Esophagus (tissue), 2 donors: ENCODE results near the gene CEACAM6. TPM values are rescaled to one million over a fixed set of nuclear protein-coding genes. Genes with fewer than 3 reads are reported as not detected.
"Not testable (repeated sequence)": the region's sequence is repeated elsewhere in the genome, so short reads cannot be mapped to it uniquely, and the experiment has no call there.

Experiments used
- H3K27ac ChIP-seq, 2 donors: one replicate each; pipeline ENCODE4 v1.5.1; 2013; ENCODE audit warnings: low read depth in 2 of 2, mild to moderate bottlenecking in 2 of 2, inconsistent platforms in 1 of 2, low read length in 1 of 2, moderate library complexity in 1 of 2
- H3K27me3 ChIP-seq, 2 donors: one replicate each; pipeline ENCODE4 v1.6.1; 2013; ENCODE audit warnings: low read length in 2 of 2, control low read depth in 1 of 2, mild to moderate bottlenecking in 1 of 2; ENCODE audit not compliant: insufficient read depth in 2 of 2, control insufficient read depth in 1 of 2
- H3K36me3 ChIP-seq, 2 donors: one replicate each; pipeline ENCODE4 v1.6.1; 2013; ENCODE audit warnings: low read length in 1 of 2; ENCODE audit not compliant: control insufficient read depth in 2 of 2, insufficient read depth in 2 of 2
- H3K4me1 ChIP-seq, 2 donors: one replicate each; pipeline ENCODE4 v1.6.1; 2013; ENCODE audit warnings: low read length in 1 of 2; ENCODE audit not compliant: control insufficient read depth in 2 of 2, insufficient read depth in 2 of 2
- H3K4me3 ChIP-seq, 2 donors: one replicate each; pipeline ENCODE4 v1.5.1; 2013; ENCODE audit warnings: low read length in 2 of 2, mild to moderate bottlenecking in 2 of 2, low read depth in 1 of 2, moderate library complexity in 1 of 2
- H3K9me3 ChIP-seq, 2 donors: one replicate each; pipeline ENCODE4 v1.6.1; 2013; ENCODE audit warnings: mild to moderate bottlenecking in 2 of 2, low read depth in 1 of 2, low read length in 1 of 2, moderate library complexity in 1 of 2; ENCODE audit not compliant: control insufficient read depth in 2 of 2, insufficient read depth in 1 of 2
- WGBS, 2 donors: extraction: QIAGEN DNeasy Blood & Tissue Kit; methylation state at CpG; one replicate each; pipeline ENCODE4 v1.1.7; 2013; 5-methylcytosine and 5-hydroxymethylcytosine counted together
- polyA plus RNA-seq, 2 donors: library from polyadenylated mRNA; stranded (reverse); fragments of 200-250 nt; gene quantifications; one replicate each; pipeline ENCODE4 v1.2.3, GENCODE V29; 2013
- donor health status: healthy with polysubstance abuse.
- donor health status: Bipolar disorder and iron deficiency.

The CEACAM6 gene
- polyA plus RNA-seq = 100 to 1,000 TPM; 120 to 141 TPM

GRCh38 chr19:41755328-41755913, at the start of gene CEACAM6:
Gene CEACAM6 (plus strand): TSS chr19:41755530. CDS start chr19:41755639, 109 bp downstream.
- H3K27me3 ChIP-seq = no peaks in the 10 kb centered on the region
- 44 to 54% methylated on average over 3 of the region's 3 CpGs for WGBS, 2 donors
- H3K36me3 ChIP-seq = no peaks in the 10 kb centered on the region
- H3K4me3 ChIP-seq = peak within 1 kb of the TSS; percentile 36 to 49
- H3K27ac ChIP-seq = peak within 1 kb of the TSS; percentile 33 to 54
- H3K9me3 ChIP-seq = no peaks in the 10 kb centered on the region
- H3K4me1 ChIP-seq = peaks cover 0 to 4% of the 10 kb centered on the region in 2 donors

- WGBS, 2 donors = 13 to 15% methylated on average over 25 to 26 of the region's 26 CpGs
- Histone ChIP-seq H3K9me3 (no peaks in the 10 kb centered on the region), H3K27ac (no peak overlapping the region), H3K36me3 (no peaks in the 10 kb centered on the region), H3K27me3 (peaks cover 0 to 3% of the 10 kb centered on the region in 2 donors), H3K4me1 (no peaks in the 10 kb centered on the region), H3K4me3 (peak overlapping the region; percentile 35 to 40)
Observed at GRCh38 chr19:41706741-41707501, 48.4 kb upstream of the CEACAM6 start.

DNA sequence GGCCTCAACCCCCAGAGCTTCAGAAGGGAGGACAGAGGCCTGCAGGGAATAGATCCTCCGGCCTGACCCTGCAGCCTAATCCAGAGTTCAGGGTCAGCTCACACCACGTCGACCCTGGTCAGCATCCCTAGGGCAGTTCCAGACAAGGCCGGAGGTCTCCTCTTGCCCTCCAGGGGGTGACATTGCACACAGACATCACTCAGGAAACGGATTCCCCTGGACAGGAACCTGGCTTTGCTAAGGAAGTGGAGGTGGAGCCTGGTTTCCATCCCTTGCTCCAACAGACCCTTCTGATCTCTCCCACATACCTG, 47.9 kb upstream of the CEACAM6 start:
- no peaks in the 10 kb centered on the region for H3K36me3 ChIP-seq
- no peak overlapping the region for H3K4me3 ChIP-seq
- H3K9me3 ChIP-seq = no peaks in the 10 kb centered on the region
- 46 to 49% methylated on average over 5 of the region's 5 CpGs for WGBS, 2 donors
- H3K4me1 ChIP-seq = no peaks in the 10 kb centered on the region
- no peak overlapping the region for H3K27ac ChIP-seq
- peaks cover 0 to 3% of the 10 kb centered on the region in 2 donors for H3K27me3 ChIP-seq

DNA sequence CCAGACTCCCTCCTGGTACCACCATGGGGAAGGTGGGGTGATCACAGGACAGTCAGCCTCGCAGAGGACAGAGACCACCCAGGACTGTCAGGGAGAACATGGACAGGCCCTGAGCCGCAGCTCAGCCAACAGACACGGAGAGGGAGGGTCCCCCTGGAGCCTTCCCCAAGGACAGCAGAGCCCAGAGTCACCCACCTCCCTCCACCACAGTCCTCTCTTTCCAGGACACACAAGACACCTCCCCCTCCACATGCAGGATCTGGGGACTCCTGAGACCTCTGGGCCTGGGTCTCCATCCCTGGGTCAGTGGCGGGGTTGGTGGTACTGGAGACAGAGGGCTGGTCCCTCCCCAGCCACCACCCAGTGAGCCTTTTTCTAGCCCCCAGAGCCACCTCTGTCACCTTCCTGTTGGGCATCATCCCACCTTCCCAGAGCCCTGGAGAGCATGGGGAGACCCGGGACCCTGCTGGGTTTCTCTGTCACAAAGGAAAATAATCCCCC, 47.4 kb upstream of the CEACAM6 start:
- WGBS, 2 donors = 78 to 84% methylated on average over 5 of the region's 5 CpGs
- H3K36me3 ChIP-seq = no peaks in the 10 kb centered on the region
- no peaks in the 10 kb centered on the region for H3K4me1 ChIP-seq
- no peak overlapping the region for H3K27ac ChIP-seq
- H3K4me3 ChIP-seq = peak overlapping the region; percentile 16 to 53
- H3K27me3 ChIP-seq = peaks cover 0 to 3% of the 10 kb centered on the region in 2 donors
- H3K9me3 ChIP-seq = no peaks in the 10 kb centered on the region

DNA sequence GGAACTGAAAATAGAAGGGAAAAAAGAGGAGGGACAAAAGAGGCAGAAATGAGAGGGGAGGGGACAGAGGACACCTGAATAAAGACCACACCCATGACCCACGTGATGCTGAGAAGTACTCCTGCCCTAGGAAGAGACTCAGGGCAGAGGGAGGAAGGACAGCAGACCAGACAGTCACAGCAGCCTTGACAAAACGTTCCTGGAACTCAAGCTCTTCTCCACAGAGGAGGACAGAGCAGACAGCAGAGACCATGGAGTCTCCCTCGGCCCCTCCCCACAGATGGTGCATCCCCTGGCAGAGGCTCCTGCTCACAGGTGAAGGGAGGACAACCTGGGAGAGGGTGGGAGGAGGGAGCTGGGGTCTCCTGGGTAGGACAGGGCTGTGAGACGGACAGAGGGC, 46.8 kb upstream of the CEACAM6 start, which contains the start of gene CEACAM5:
Gene CEACAM5 (plus strand): TSS at position 146 of the 400 bp plus-strand sequence. CDS start 106 bp downstream, at position 252.
- peak within 1 kb of the TSS; percentile 47 to 53 for H3K4me3 ChIP-seq
- 36 to 40% methylated on average over 4 of the region's 4 CpGs for WGBS, 2 donors
- H3K4me1 ChIP-seq = no peaks in the 10 kb centered on the region
- peak within 1 kb of the TSS in 1 of 2 donors; percentile 15 for H3K27ac ChIP-seq
- H3K9me3 ChIP-seq = no peaks in the 10 kb centered on the region
- H3K36me3 ChIP-seq = no peaks in the 10 kb centered on the region
- H3K27me3 ChIP-seq = peaks cover 0 to 3% of the 10 kb centered on the region in 2 donors

GRCh38 chr19:41709516-41709915, 45.8 kb upstream of the CEACAM6 start:
- Histone ChIP-seq H3K4me3 (peak overlapping the region; percentile 24 to 53), H3K27ac (peak overlapping the region in 1 of 2 donors; percentile 15)
- H3K4me1 ChIP-seq, H3K9me3 ChIP-seq, H3K27me3 ChIP-seq, H3K36me3 ChIP-seq: not testable (repeated sequence)
- WGBS, 2 donors = 82 to 88% methylated on average over 8 of the region's 8 CpGs

DNA sequence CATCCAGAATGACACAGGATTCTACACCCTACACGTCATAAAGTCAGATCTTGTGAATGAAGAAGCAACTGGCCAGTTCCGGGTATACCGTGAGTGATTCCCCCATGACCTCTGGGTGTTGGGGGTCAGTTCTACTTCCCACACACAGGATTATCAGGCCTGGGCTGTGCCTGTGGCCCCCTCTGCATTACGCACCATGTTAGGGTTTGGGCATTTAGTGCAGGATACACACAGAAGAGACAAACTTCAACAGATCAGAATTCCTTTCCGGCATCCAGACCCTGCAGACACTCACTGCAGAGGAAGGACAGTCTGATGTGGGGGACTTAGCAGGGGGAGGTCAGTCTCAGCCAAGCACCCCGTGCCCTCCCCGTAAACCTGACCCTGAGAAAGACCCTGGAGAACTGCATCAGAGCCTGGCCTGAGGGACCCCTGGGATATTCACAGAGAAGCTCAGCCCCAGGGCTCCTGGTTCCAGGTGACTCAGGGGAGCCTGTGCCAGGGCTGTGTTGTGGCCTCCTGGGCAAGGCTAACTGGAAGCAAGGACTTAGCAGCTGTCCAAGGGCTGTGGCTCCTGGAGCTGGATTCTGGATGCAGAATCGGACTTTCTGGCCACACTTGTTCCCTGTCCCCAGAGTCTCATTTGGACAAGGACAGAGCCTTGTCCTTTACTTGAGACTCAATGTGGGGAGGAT, 45.2 kb upstream of the CEACAM6 start:
- 78 to 84% methylated on average over 8 of the region's 8 CpGs for WGBS, 2 donors
- Histone ChIP-seq H3K9me3 (no peaks in the 10 kb centered on the region), H3K27me3 (peaks cover 0 to 3% of the 10 kb centered on the region in 2 donors), H3K27ac (peak overlapping the region in 1 of 2 donors; percentile 53), H3K36me3 (no peaks in the 10 kb centered on the region), H3K4me3 (peak overlapping the region; percentile 34 to 53), H3K4me1 (no peaks in the 10 kb centered on the region)

DNA sequence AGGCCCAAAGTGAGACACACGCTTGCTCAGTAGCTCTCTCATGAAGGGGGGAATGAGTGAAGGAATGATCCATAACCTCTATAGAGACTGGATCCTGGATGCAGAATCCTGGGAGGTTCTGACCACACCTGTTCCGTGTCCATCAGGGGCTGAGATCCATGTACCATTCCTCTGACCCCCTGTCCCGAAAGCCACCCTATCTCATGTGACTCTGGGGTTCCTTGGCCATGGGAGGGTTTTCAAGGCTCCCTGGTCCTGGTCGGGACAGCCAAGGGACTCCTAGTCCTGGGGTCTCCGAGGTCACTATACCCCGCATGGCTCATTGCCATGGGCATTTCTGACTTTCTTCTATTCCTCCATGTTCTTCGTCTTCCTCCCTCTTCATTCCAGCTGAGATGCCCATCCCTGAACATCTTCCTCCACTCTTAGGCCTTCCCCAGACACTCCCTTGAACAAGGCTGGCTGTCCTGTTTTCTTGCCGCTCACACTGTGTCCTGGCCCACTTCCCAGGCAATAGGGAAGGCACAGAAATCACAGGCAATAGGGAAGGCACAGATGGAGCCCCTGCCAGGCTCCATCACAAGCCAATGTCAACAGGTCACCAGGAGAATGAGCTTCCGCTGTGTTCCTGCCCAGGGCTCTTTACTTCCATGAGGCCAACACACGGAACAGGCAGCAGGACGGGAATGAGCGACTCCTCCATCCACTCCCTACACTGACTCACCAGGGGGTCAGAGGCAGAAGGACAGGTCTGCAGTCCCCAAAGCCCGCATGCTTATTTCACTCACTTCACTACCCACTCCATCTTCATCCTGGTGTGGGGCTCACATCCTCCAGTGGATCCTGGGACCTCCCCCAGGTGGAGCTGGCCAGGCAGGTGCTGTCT, 43.7 kb upstream of the CEACAM6 start:
- 78 to 81% methylated on average over 13 of the region's 13 CpGs for WGBS, 2 donors
- peaks cover 0 to 2% of the 10 kb centered on the region in 2 donors for H3K36me3 ChIP-seq
- peaks cover 0 to 3% of the 10 kb centered on the region in 2 donors for H3K27me3 ChIP-seq
- peak overlapping the region; percentile 29 to 53 for H3K4me3 ChIP-seq
- peak overlapping the region in 1 of 2 donors; percentile 62 for H3K27ac ChIP-seq
- H3K4me1 ChIP-seq = no peaks in the 10 kb centered on the region
- no peaks in the 10 kb centered on the region for H3K9me3 ChIP-seq

DNA sequence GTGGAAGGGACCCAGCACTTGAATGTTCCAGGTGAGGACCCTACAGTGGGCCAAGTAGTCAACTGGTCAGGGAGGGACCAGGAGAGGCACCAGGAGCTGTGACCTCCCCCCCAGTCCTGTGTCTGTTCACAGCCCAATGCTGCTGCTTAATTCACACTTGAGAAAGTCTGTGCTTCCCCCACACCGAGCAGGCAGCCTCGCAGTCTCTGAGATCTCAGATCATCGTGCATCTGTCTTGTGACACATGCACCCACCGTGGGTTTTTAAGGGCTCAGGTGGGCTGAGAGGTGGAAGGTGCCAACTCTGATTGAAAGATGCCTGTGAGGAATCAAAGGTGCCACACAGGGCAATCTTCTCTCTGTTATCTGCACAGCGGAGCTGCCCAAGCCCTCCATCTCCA, 40.7 kb upstream of the CEACAM6 start:
- Histone ChIP-seq H3K27me3 (no peaks in the 10 kb centered on the region), H3K36me3 (peaks cover 0 to 7% of the 10 kb centered on the region in 2 donors), H3K4me1 (no peaks in the 10 kb centered on the region), H3K27ac (no peak overlapping the region), H3K4me3 (no peak overlapping the region), H3K9me3 (no peaks in the 10 kb centered on the region)
- 78 to 82% methylated on average over 5 of the region's 5 CpGs for WGBS, 2 donors
